SK-N-SH (cell line): ENCODE measurements around the gene HRK. TPM values are rescaled to one million over a fixed set of nuclear protein-coding genes. Genes with fewer than 3 reads are reported as not detected.

Experiments
- CTCF ChIA-PET: fragments of 300-600, 350-600 bp; formaldehyde crosslinking; extraction: SDS; loops from one replicate; lab custom pipeline; 2021; lab: Yijun Ruan, JAX
- POLR2A ChIA-PET: fragments of 350-600 bp; sonication (Branson Sonifier 250); formaldehyde crosslinking; extraction: SDS; loops from one replicate; lab custom pipeline; 2020; ENCODE audit warnings: antibody characterized with exemption, inconsistent platforms; lab: Yijun Ruan, JAX
- DNase-seq: peaks from one replicate; pipeline ENCODE4 v3.0.0; 2012
- H2AFZ ChIP-seq: fragments of 200-600 bp; sonication (generic); 2 replicates; pipeline ENCODE4 v1.8.1; 2016; ENCODE audit warnings: antibody characterized with exemption, mild to moderate bottlenecking, low read depth
- H3F3A ChIP-seq: fragments of 200-600 bp; sonication (generic); replicated peaks from 2 replicates; pipeline ENCODE3; 2016; ENCODE audit warnings: antibody characterized with exemption, mild to moderate bottlenecking; ENCODE audit not compliant: insufficient read depth
- H3K27ac ChIP-seq, 2 experiments: fragments of 200-500 bp in 1 of 2; fragments of 200-600 bp in 1 of 2; sonication (Bioruptor generic) in 1 of 2; sonication (generic), shearing (Covaris generic) in 1 of 2; 2 replicates each; pipeline versions ENCODE4 v1.5.1 to v1.6.1; 2014 to 2016; ENCODE audit warnings: low read depth in 2 of 2, inconsistent platforms in 1 of 2, low read length in 1 of 2, mild to moderate bottlenecking in 1 of 2, mixed read lengths in 1 of 2
- H3K27me3 ChIP-seq: fragments of 200-600 bp; sonication (generic), shearing (Covaris generic); 2 replicates; pipeline ENCODE4 v1.6.1; 2016; ENCODE audit warnings: mixed run types; ENCODE audit not compliant: insufficient read depth
- H3K36me3 ChIP-seq, 2 experiments: fragments of 200-500 bp in 1 of 2; fragments of 200-600 bp in 1 of 2; sonication (Bioruptor generic) in 1 of 2; sonication (generic) in 1 of 2; replicated peaks in 1 of 2; 2 replicates each; pipeline versions ENCODE3 to v1.5.1; 2014 to 2016; ENCODE audit warnings: low read length in 1 of 2, mild to moderate bottlenecking in 1 of 2; ENCODE audit not compliant: insufficient read depth in 2 of 2, control insufficient read depth in 1 of 2
- H3K4me1 ChIP-seq, 2 experiments: fragments of 200-500 bp in 1 of 2; fragments of 200-600 bp in 1 of 2; sonication (Bioruptor generic) in 1 of 2; sonication (generic), shearing (Covaris generic) in 1 of 2; 2 replicates each; pipeline versions ENCODE4 v1.5.1 to v1.6.1; 2014 to 2016; ENCODE audit warnings: low read depth in 1 of 2, low read length in 1 of 2, mixed run types in 1 of 2; ENCODE audit not compliant: insufficient read depth in 2 of 2, control insufficient read depth in 1 of 2
- H3K4me2 ChIP-seq: fragments of 200-600 bp; sonication (generic), shearing (Covaris generic); 2 replicates; pipeline ENCODE4 v1.6.1; 2017; ENCODE audit warnings: mixed run types
- H3K4me3 ChIP-seq, 2 experiments: fragments of 200-500 bp in 1 of 2; fragments of 200-600 bp in 1 of 2; sonication (Bioruptor generic) in 1 of 2; sonication (generic), shearing (Covaris generic) in 1 of 2; 2 replicates each; pipeline versions ENCODE4 v1.5.1 to v1.8.1; 2014 to 2016; ENCODE audit warnings: low read depth in 2 of 2, inconsistent platforms in 1 of 2, low read length in 1 of 2, mild to moderate bottlenecking in 1 of 2, mixed read lengths in 1 of 2, moderate library complexity in 1 of 2
- H3K79me2 ChIP-seq: fragments of 200-600 bp; sonication (generic); 2 replicates; pipeline ENCODE4 v1.8.1; 2017; ENCODE audit warnings: mild to moderate bottlenecking; ENCODE audit not compliant: insufficient read depth
- H3K9ac ChIP-seq: fragments of 200-600 bp; sonication (generic); 2 replicates; pipeline ENCODE4 v1.6.1; 2017; ENCODE audit warnings: mixed run types
- H3K9me2 ChIP-seq: fragments of 200-600 bp; sonication (generic); 2 replicates; pipeline ENCODE4 v1.6.1; 2017; ENCODE audit warnings: mixed run types
- H3K9me3 ChIP-seq: fragments of 200-600 bp; sonication (generic); 2 replicates; pipeline ENCODE4 v1.6.1; 2017; ENCODE audit warnings: mixed run types, mild to moderate bottlenecking, moderate library complexity
- H4K20me1 ChIP-seq: fragments of 200-600 bp; sonication (generic); 2 replicates; pipeline ENCODE4 v1.6.1; 2017; ENCODE audit warnings: mild to moderate bottlenecking, mixed run types; ENCODE audit not compliant: insufficient read depth
- CTCF ChIP-seq: fragments of 200-600 bp; sonication (generic); IDR thresholded peaks from 2 replicates; pipeline ENCODE4 v1.6.1; 2017; ENCODE audit warnings: antibody characterized with exemption, mild to moderate bottlenecking, moderate library complexity
- ELF1 ChIP-seq: IDR thresholded peaks from 2 replicates; pipeline ENCODE4 v1.4.0; 2012
- EP300 ChIP-seq, 2 experiments: IDR thresholded peaks; 2 replicates each; pipeline versions ENCODE4 v1.4.0 to v1.6.1; 2012; ENCODE audit warnings: borderline replicate concordance in 1 of 2, low read depth in 1 of 2, low read length in 1 of 2
- EZH2phosphoT487 ChIP-seq: fragments of 200-600 bp; sonication (generic); IDR thresholded peaks from 2 replicates; pipeline ENCODE4 v1.6.1; 2017; ENCODE audit warnings: low read depth, mixed run types, mild to moderate bottlenecking, antibody characterized with exemption, moderate library complexity, borderline replicate concordance
- FOSL2 ChIP-seq: IDR thresholded peaks from 2 replicates; pipeline ENCODE4 v1.4.0; 2012; ENCODE audit warnings: low read depth, mild to moderate bottlenecking, moderate library complexity, borderline replicate concordance
- GABPA ChIP-seq: IDR thresholded peaks from 2 replicates; pipeline ENCODE4 v1.4.0; 2012; ENCODE audit warnings: low read depth, mild to moderate bottlenecking
- JUND ChIP-seq: IDR thresholded peaks from 2 replicates; pipeline ENCODE4 v1.4.0; 2012
- MEF2A ChIP-seq: IDR thresholded peaks from 2 replicates; pipeline ENCODE4 v1.4.0; 2012; ENCODE audit warnings: low read depth, borderline replicate concordance
- NFIC ChIP-seq: IDR thresholded peaks from 2 replicates; pipeline ENCODE4 v1.4.0; 2012; ENCODE audit warnings: borderline replicate concordance
- NRF1 ChIP-seq: IDR thresholded peaks from 2 replicates; pipeline ENCODE4 v1.6.1; 2012; ENCODE audit warnings: low read depth, mild to moderate bottlenecking, low read length
- RAD21 ChIP-seq: IDR thresholded peaks from 2 replicates; pipeline ENCODE4 v1.6.1; 2012; ENCODE audit warnings: mild to moderate bottlenecking, low read length
- RCOR1 ChIP-seq: fragments of 150-350 bp; IDR thresholded peaks from 2 replicates; pipeline ENCODE4 v1.6.1; 2017; ENCODE audit warnings: antibody characterized with exemption, low read length
- REST ChIP-seq: IDR thresholded peaks from 2 replicates; pipeline ENCODE4 v1.6.1; 2012; ENCODE audit warnings: mild to moderate bottlenecking, low read depth, low read length, moderate library complexity
- RFX5 ChIP-seq: IDR thresholded peaks from 2 replicates; pipeline ENCODE4 v1.6.1; 2012; ENCODE audit warnings: mild to moderate bottlenecking, improper control_type of control experiment, low read length
- RXRA ChIP-seq: IDR thresholded peaks from 2 replicates; pipeline ENCODE4 v1.4.0; 2012; ENCODE audit warnings: low read depth, mild to moderate bottlenecking, borderline replicate concordance
- SMC3 ChIP-seq: IDR thresholded peaks from 2 replicates; pipeline ENCODE4 v1.6.1; 2012; ENCODE audit warnings: low read depth, low read length, improper control_type of control experiment
- TCF12 ChIP-seq: IDR thresholded peaks from 2 replicates; pipeline ENCODE4 v1.4.0; 2012
- WGBS: methylation state at CpG from one replicate; pipeline ENCODE4 v1.1.6; 2017; ENCODE audit warnings: low lambda C conversion rate; 5-methylcytosine and 5-hydroxymethylcytosine counted together
- polyA plus RNA-seq, 3 experiments: library from polyadenylated mRNA; depleted of rRNA; stranded (reverse); fragments of >200 nt; gene quantifications; 2 replicates each; pipeline ENCODE4 v1.2.3, GENCODE V29; 2012
- TF ChIP-seq, protein P1 (sequence below): IDR thresholded peaks from 2 replicates; pipeline ENCODE4 v1.4.0; 2012; ENCODE audit warnings: low read depth, borderline replicate concordance
- TF ChIP-seq, protein P2 (sequence below): IDR thresholded peaks from 2 replicates; pipeline ENCODE4 v1.4.0; 2012; ENCODE audit warnings: low read depth
- TF ChIP-seq, protein P3 (sequence below): fragments of 150-350 bp; IDR thresholded peaks from 2 replicates; pipeline ENCODE4 v1.6.1; 2016; ENCODE audit warnings: mild to moderate bottlenecking, low read depth, low read length

Gene HRK
- polyA plus RNA-seq, 1 of the 3 experiments (the other 2 are of a cell fraction) = 0.02 TPM

DNA sequence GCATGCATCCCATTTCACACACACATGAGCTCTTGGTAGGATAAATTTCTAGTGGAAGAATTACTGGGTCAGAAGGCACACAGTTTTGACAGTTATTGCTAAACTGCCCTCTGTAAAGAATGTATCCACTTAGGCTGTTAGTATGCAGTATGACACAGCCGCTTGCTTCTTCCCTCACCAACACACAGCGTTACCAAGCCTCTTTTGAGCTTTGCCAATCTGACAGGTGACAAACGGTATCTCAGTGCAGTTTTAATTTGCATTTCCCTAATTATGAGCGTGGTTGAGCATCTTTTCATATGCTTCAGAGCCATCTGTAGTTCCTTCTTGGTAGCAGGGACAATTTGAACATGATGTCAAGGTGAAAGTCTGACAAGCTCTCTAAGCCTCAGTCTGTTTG is 42.9 kb downstream of the HRK start:
- Histone ChIP-seq H3K4me2 (no peak overlapping the region), H3K79me2 (no peaks in the 10 kb centered on the region), H3K36me3 (peaks cover 0 to 7% of the 10 kb centered on the region in 2 experiments), H3K4me3 (no peak overlapping the region), H3K9ac (no peak overlapping the region), H3K9me3 (no peaks in the 10 kb centered on the region), H3F3A (no peaks in the 10 kb centered on the region), H3K27me3 (no peaks in the 10 kb centered on the region), H3K4me1 (no peaks in the 10 kb centered on the region), H2AFZ (no peak overlapping the region), H3K27ac (no peak overlapping the region), H3K9me2 (no peaks in the 10 kb centered on the region), H4K20me1 (no peaks in the 10 kb centered on the region)
- DNase-seq = no peak
- 68% methylated on average over 4 of the region's 4 CpGs for WGBS
- ChIA-PET POLR2A (no interaction called here), CTCF (no interaction called here)
- no peak for TF ChIP-seq EZH2phosphoT487
- no peak for TF ChIP-seq EP300 (IDR thresholded peaks at IDR 0.05; ENCODE audit: borderline replicate concordance in 1 of 2, low read depth in 1 of 2, low read length in 1 of 2)
- TF ChIP-seq GABPA = no peak
- TF ChIP-seq ELF1 = no peak
- TF ChIP-seq, protein P1, sequence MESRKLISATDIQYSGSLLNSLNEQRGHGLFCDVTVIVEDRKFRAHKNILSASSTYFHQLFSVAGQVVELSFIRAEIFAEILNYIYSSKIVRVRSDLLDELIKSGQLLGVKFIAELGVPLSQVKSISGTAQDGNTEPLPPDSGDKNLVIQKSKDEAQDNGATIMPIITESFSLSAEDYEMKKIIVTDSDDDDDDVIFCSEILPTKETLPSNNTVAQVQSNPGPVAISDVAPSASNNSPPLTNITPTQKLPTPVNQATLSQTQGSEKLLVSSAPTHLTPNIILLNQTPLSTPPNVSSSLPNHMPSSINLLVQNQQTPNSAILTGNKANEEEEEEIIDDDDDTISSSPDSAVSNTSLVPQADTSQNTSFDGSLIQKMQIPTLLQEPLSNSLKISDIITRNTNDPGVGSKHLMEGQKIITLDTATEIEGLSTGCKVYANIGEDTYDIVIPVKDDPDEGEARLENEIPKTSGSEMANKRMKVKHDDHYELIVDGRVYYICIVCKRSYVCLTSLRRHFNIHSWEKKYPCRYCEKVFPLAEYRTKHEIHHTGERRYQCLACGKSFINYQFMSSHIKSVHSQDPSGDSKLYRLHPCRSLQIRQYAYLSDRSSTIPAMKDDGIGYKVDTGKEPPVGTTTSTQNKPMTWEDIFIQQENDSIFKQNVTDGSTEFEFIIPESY = no peak
- TF ChIP-seq, protein P2, sequence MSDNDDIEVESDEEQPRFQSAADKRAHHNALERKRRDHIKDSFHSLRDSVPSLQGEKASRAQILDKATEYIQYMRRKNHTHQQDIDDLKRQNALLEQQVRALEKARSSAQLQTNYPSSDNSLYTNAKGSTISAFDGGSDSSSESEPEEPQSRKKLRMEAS = no peak
- TF ChIP-seq RAD21 = no peak
- no peak for TF ChIP-seq REST
- TF ChIP-seq, protein P3, sequence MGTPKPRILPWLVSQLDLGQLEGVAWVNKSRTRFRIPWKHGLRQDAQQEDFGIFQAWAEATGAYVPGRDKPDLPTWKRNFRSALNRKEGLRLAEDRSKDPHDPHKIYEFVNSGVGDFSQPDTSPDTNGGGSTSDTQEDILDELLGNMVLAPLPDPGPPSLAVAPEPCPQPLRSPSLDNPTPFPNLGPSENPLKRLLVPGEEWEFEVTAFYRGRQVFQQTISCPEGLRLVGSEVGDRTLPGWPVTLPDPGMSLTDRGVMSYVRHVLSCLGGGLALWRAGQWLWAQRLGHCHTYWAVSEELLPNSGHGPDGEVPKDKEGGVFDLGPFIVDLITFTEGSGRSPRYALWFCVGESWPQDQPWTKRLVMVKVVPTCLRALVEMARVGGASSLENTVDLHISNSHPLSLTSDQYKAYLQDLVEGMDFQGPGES = no peak
- TF ChIP-seq CTCF = no peak
- no peak for TF ChIP-seq RFX5
- no peak for TF ChIP-seq TCF12
- TF ChIP-seq RCOR1 = no peak
- no peak for TF ChIP-seq RXRA
- TF ChIP-seq NRF1 = no peak
- no peak for TF ChIP-seq FOSL2
- TF ChIP-seq NFIC = no peak
- TF ChIP-seq JUND = no peak
- no peak for TF ChIP-seq SMC3
- no peak for TF ChIP-seq MEF2A
